GM19455 (cell line): ENCODE data around the gene NKPD1.

Experiments
- ATAC-seq: cut with Tn5 transposase; IDR thresholded peaks from one replicate; pipeline ENCODE4 v1.9.1; 2021; ENCODE audit not compliant: unreplicated experiment

The NKPD1 gene

GRCh38 chr19:45141203-45141900, 19.4 kb downstream of the NKPD1 start:
- no peak for ATAC-seq

GRCh38 chr19:45140533-45140932, 20.2 kb downstream of the NKPD1 start:
- no peak for ATAC-seq

GRCh38 chr19:45140144-45140503, 20.7 kb downstream of the NKPD1 start:
- ATAC-seq = no peak

GRCh38 chr19:45139286-45140143, 21.3 kb downstream of the NKPD1 start:
- ATAC-seq = no peak

GRCh38 chr19:45138303-45138751, 22.5 kb downstream of the NKPD1 start:
- no peak for ATAC-seq

- ATAC-seq = peak; percentile 61
These were observed 23.5 kb downstream of the NKPD1 start for GRCh38 chr19:45137179-45137761.

- ATAC-seq = peak; percentile 7
These were observed 24.1 kb downstream of the NKPD1 start for GRCh38 chr19:45136507-45137178.

GRCh38 chr19:45135176-45135885, 25.5 kb downstream of the NKPD1 start:
- no peak for ATAC-seq

GRCh38 chr19:45133661-45134060, 27.1 kb downstream of the NKPD1 start:
- ATAC-seq = no peak

- no peak for ATAC-seq
These were observed 29.7 kb downstream of the NKPD1 start for GRCh38 chr19:45130888-45131615.

- ATAC-seq = no peak
These were observed 30.5 kb downstream of the NKPD1 start for GRCh38 chr19:45130236-45130635.

- ATAC-seq = no peak
These were observed 32.0 kb downstream of the NKPD1 start for GRCh38 chr19:45128806-45129205.

- no peak for ATAC-seq
These were observed 32.6 kb downstream of the NKPD1 start for GRCh38 chr19:45128146-45128545.

- no peak for ATAC-seq
These were observed 34.1 kb downstream of the NKPD1 start for GRCh38 chr19:45126654-45127053.

GRCh38 chr19:45125975-45126493, 34.7 kb downstream of the NKPD1 start:
- no peak for ATAC-seq

GRCh38 chr19:45125360-45125759, 35.4 kb downstream of the NKPD1 start:
- no peak for ATAC-seq

GRCh38 chr19:45124021-45124420, 36.8 kb downstream of the NKPD1 start:
- ATAC-seq = no peak

- no peak for ATAC-seq
These were observed 37.3 kb downstream of the NKPD1 start for GRCh38 chr19:45123440-45123850.

GRCh38 chr19:45122832-45123231, 38.0 kb downstream of the NKPD1 start:
- no peak for ATAC-seq

- ATAC-seq = no peak
These were observed 38.9 kb downstream of the NKPD1 start for GRCh38 chr19:45121827-45122345.
